NCI-H2227 (cell line): ENCODE data around the gene CDC42EP1.
"Not testable (repeated sequence)": the region's sequence is repeated elsewhere in the genome, so short reads cannot be mapped to it uniquely, and the experiment has no call there.

ENCODE experiments used
- DNase-seq: peaks from one replicate; lab custom pipeline; 2025; ENCODE audit not compliant: unreplicated experiment; lab: John Stamatoyannopoulos, UW

Gene CDC42EP1

DNA sequence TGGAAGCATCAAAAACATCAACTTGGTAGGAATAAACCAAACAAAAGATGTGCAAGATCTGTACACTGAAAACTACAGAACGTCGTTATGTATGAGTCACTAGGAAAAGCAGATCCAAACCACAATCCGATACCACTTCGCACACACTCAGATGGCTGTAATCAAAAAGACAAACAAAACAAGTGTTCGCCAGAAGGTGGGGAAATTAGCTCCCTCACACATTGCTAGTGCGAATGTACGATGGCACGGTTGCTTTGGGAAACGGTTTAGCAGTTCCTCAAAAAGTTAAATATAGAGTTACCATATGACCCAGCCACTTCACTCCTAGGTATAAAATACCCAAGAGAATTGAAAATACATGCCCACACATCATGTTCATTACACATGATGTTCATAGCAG is 26.3 kb upstream of the CDC42EP1 start:
- DNase-seq: no peak

DNA sequence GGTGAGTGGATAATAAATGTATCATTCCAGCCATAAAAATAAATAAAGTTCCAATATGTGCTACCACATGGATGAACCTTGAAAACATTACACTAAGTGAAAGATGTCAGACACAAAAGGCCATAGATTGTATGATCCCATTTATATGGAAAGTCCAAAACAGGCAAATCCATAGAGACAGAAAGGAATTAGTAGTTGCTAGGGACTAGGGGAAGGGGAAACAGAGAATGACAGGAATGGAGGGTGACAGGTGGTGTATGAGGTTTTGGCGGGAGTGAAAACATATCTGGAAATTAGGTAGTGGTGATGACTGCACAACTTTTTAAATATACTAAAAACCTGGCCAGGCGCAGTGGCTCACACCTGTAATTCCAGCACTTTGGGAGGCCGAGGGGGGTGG is 25.8 kb upstream of the CDC42EP1 start:
- no peak for DNase-seq

- no peak for DNase-seq
Observed at GRCh38 chr22:37535159-37535558, 25.1 kb upstream of the CDC42EP1 start.

- DNase-seq: peak; percentile 88
Observed at GRCh38 chr22:37538590-37539357, 21.5 kb upstream of the CDC42EP1 start.

DNA sequence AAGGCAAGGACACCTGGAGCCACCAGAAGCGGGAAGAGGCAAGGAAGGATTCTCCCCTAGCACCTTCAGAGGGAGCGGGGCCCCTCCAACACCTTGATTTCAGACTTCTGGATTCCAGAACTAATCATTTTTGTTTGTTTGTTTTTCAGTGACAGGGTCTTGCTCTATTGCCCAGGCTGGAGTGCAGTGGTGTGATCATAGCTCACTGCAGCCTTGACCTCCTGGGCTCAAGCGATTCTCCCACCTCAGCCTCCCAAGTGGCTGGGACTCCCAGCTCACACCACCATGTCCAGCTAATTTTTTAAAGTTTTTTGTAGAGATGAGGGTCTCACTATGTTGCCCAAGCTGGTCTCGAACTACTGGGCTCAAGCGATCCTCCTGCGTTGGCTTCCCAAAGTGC is 20.5 kb upstream of the CDC42EP1 start:
- not testable (repeated sequence) for DNase-seq

- DNase-seq: not testable (repeated sequence)
Observed at GRCh38 chr22:37542416-37542815, 17.9 kb upstream of the CDC42EP1 start.

DNA sequence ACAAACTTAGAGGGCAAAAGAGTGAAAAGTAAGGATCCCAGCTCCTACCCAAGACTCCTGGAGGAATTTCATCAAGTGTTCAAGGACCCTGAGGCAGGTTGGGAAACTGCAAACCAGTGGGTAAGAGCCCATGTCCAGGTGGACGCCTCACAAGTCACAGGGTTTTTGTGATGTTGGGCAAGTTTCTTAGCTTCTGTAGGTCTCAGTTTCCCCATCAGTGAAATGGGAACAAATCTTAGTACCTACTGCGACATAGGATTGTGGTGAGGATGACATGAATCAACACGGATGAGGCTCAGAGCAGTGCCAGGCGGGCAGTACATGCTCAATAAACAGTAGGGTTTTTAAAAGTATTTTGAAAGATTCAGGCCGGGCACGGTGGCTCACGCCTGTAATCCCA is 17.3 kb upstream of the CDC42EP1 start:
- no peak for DNase-seq

GRCh38 chr22:37544955-37545702 is 15.2 kb upstream of the CDC42EP1 start:
- no peak for DNase-seq

GRCh38 chr22:37545703-37546436 is 14.4 kb upstream of the CDC42EP1 start:
- no peak for DNase-seq

DNA sequence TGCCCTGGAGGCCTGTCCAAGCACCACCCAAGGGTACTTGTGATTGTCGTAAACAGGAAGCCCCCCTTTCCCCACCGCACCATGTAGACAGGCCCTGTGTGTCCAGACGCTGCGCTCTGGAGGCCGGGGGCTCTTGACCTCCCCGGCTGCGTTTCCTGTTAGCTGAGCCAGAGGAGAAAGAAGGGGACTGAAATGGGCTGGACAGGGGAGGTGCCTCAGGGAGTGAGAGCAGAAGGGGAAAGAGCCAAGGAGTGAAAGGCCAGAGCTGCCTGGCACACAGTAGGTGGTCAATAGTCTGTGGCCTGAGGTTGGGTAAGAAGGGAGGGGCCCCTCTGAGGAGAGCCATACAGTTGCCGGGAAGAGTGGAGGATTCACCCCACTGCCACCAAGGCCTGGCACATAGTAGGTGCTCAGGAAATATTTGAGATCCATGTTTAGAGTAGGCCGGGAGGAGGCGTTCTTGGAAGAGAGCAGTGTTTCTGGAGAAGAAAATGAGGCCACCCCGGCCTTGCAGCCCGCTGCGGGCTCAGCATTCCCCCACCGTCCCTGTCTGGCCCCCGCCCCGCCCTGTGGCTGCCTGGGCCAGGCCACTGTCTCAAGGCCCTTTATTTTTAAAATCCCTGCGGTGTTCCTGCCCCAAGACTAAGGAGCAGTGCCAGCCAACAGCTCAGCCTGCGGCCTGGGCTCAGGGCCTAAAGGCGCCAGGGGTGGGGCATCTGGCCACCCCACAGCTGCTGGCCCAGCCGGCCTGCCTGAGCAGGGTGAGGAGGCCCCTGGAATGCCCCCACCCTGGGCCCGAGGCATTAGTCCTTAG is 13.6 kb upstream of the CDC42EP1 start:
- no peak for DNase-seq

- no peak for DNase-seq
Observed at GRCh38 chr22:37547251-37547741, 13.0 kb upstream of the CDC42EP1 start.

- DNase-seq: no peak
Observed at GRCh38 chr22:37549704-37550059, 10.6 kb upstream of the CDC42EP1 start.

DNA sequence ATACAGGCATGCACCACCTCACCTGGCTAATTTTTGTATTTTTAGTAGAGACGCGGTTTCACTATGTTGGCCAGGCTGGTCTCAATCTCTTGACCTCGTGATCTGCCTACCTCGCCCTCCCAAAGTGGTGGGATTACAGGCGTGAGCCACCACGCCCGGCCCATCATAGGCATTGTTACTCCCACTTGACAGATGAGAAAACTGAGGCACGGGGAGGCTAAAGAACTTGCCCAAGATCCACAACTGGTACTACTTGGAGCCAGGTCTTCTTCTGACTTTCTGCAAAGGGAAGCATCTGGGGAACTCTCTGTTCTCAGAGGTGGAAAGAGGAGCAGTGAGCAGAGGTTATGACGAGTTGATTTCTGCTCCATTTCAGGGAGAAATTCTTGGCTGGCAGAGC is 9.4 kb upstream of the CDC42EP1 start:
- DNase-seq: not testable (repeated sequence)

- DNase-seq: no peak
Observed at GRCh38 chr22:37551981-37552380, 8.3 kb upstream of the CDC42EP1 start.

- DNase-seq: no peak
Observed at GRCh38 chr22:37552524-37553163, 7.6 kb upstream of the CDC42EP1 start.

- no peak for DNase-seq
Observed at GRCh38 chr22:37553725-37554124, 6.6 kb upstream of the CDC42EP1 start.

GRCh38 chr22:37555029-37555428 is 5.3 kb upstream of the CDC42EP1 start:
- DNase-seq: no peak

DNA sequence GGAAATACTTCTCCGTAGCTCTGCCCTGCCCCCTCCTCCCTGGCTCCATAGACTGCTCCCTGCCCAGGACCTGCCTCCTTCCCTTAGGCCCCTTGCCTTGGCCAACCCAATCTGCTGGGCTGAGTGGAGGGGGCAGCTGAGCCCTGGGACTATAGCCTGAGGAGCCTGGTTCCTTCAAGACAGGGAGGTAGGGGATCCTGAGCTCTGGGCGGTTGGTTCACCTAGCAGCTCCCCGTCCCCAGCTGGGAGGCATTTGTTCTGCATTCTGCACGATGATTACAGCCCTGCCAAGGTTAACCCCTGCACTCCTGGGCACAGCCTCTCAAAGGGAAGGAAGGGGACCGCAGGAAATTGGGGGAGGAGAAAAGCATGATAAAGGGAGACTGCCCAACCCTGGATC is 3.6 kb upstream of the CDC42EP1 start:
- peak; percentile 24 for DNase-seq

GRCh38 chr22:37557321-37558001 is 2.8 kb upstream of the CDC42EP1 start:
- no peak for DNase-seq

DNA sequence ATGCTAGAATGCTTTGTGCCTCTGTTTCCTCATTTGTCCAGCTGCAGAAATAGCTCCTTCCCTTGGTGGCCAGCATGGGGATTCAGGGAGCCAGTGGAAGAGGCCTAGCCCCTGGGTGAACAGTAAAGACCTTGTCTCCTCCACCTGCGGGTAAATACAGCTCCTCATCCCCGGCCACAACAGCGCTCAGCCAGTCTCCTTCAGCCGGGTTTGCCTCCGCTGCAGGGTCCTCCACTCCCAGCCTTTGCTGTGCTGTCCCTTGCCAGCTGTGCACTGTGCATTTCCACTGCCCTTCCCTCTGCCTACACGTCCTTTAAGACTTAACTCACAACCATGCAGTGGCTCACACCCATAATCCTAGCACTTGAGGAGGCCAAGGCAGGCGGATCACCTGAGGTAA is 1.5 kb upstream of the CDC42EP1 start:
- DNase-seq: no peak
